K562 (cell line): Measurements from ENCODE around the gene MORF4L1. TPM values are rescaled to one million over a fixed set of nuclear protein-coding genes. Genes with fewer than 3 reads are reported as not detected.

Experiments
- ATF3 ChIP-seq, 2 experiments: fragments of 450-650 bp in 1 of 2; sonication (generic) in 1 of 2; formaldehyde crosslinking in 1 of 2; IDR thresholded peaks in 1 of 2; conservative IDR thresholded peaks in 1 of 2; 2 replicates each; pipeline versions ENCODE4 v1.6.1 to v1.8.1; 2016 to 2023; ENCODE audit warnings: mild to moderate bottlenecking in 2 of 2, moderate library complexity in 2 of 2, inconsistent platforms in 1 of 2, missing genetic modification reagents in 1 of 2
- ELF4 ChIP-seq: fragments of 450-650 bp; formaldehyde crosslinking; IDR thresholded peaks from 2 replicates; pipeline ENCODE4 v1.4.0; 2022; ENCODE audit warnings: missing genetic modification characterization
- FOSL1 ChIP-seq: fragments of 200-800 bp; sonication (Bioruptor generic); conservative IDR thresholded peaks from 2 replicates; pipeline ENCODE4 v1.6.1; 2016; ENCODE audit warnings: missing genetic modification characterization, missing compliant biosample characterization
- HNRNPLL ChIP-seq: fragments of 200-400 bp; formaldehyde crosslinking; IDR thresholded peaks from 2 replicates; pipeline ENCODE4 v1.6.1; 2017; ENCODE audit warnings: low read length, low read depth, mild to moderate bottlenecking; ENCODE audit not compliant: poor library complexity, severe bottlenecking
- KDM1A ChIP-seq, 2 experiments: fragments of 450-650 bp; IDR thresholded peaks; 2 replicates each; pipeline ENCODE4 v1.6.1; 2016; ENCODE audit warnings: mild to moderate bottlenecking in 2 of 2
- KDM2B ChIP-seq: fragments of 250-450 bp; sonication (Bioruptor Pico); IDR thresholded peaks from 2 replicates; pipeline ENCODE4 v1.8.0; 2021; ENCODE audit warnings: mild to moderate bottlenecking, moderate library complexity
- MCM2 ChIP-seq: fragments of 450-650 bp; IDR thresholded peaks from 2 replicates; pipeline ENCODE4 v1.6.1; 2017; ENCODE audit warnings: low read depth, mild to moderate bottlenecking
- MCM7 ChIP-seq, 2 experiments: fragments of 450-650 bp; IDR thresholded peaks; 2 replicates each; pipeline ENCODE4 v1.6.1; 2016 to 2018
- NCOA6 ChIP-seq: fragments of 450-650 bp; IDR thresholded peaks from 2 replicates; pipeline ENCODE4 v1.6.1; 2017; ENCODE audit warnings: mild to moderate bottlenecking
- PHB2 ChIP-seq: fragments of 450-650 bp; IDR thresholded peaks from 2 replicates; pipeline ENCODE4 v1.6.1; 2017; ENCODE audit warnings: low read depth
- PHF20 ChIP-seq: fragments of 450-650 bp; IDR thresholded peaks from 2 replicates; pipeline ENCODE4 v1.6.1; 2018; ENCODE audit not compliant: partially characterized antibody
- POLR2H ChIP-seq: IDR thresholded peaks from 2 replicates; pipeline ENCODE4 v1.6.1; 2016; ENCODE audit warnings: missing genetic modification characterization, low read depth, mild to moderate bottlenecking, control low read depth, missing compliant biosample characterization, moderate library complexity
- RBBP5 ChIP-seq: fragments of 200-600 bp; sonication (generic); IDR thresholded peaks from 2 replicates; pipeline ENCODE4 v1.6.1; 2012; ENCODE audit warnings: borderline replicate concordance, mild to moderate bottlenecking, low read length, control low read depth, inconsistent platforms; ENCODE audit not compliant: insufficient read depth, poor library complexity, severe bottlenecking
- RFX7 ChIP-seq: fragments of 250-450 bp; sonication (Bioruptor Pico); IDR thresholded peaks from 2 replicates; pipeline ENCODE4 v1.5.1; 2021; ENCODE audit warnings: mild to moderate bottlenecking
- SP2 ChIP-seq: IDR thresholded peaks from 2 replicates; pipeline ENCODE4 v1.6.1; 2011; ENCODE audit warnings: mild to moderate bottlenecking, low read depth, low read length, moderate library complexity; ENCODE audit not compliant: poor library complexity, severe bottlenecking; ENCODE audit errors: extremely low read depth
- THRA ChIP-seq: fragments of 450-650 bp; IDR thresholded peaks from 2 replicates; pipeline ENCODE4 v1.6.1; 2017; ENCODE audit warnings: mild to moderate bottlenecking, moderate library complexity
- TOE1 ChIP-seq, 2 experiments: fragments of 450-650 bp in 1 of 2; sonication (generic) in 1 of 2; formaldehyde crosslinking in 1 of 2; IDR thresholded peaks; 2 replicates each; pipeline versions ENCODE4 v1.7.1 to v1.8.0; 2016 to 2022; ENCODE audit warnings: borderline replicate concordance in 2 of 2, mild to moderate bottlenecking in 2 of 2, antibody characterized with exemption in 1 of 2, inconsistent platforms in 1 of 2, low read depth in 1 of 2, missing genetic modification reagents in 1 of 2, moderate library complexity in 1 of 2
- ZC3H11A ChIP-seq: IDR thresholded peaks from 2 replicates; pipeline ENCODE4 v1.6.1; 2012; ENCODE audit warnings: low read depth, low read length, improper control_type of control experiment
- ZFP36 ChIP-seq: fragments of 150-350 bp; IDR thresholded peaks from 2 replicates; pipeline ENCODE4 v1.6.1; 2018; ENCODE audit warnings: low read length, low read depth; ENCODE audit not compliant: partially characterized antibody
- ZZZ3 ChIP-seq: fragments of 450-650 bp; IDR thresholded peaks from 2 replicates; pipeline ENCODE4 v1.6.1; 2016; ENCODE audit warnings: antibody characterized with exemption, mild to moderate bottlenecking, moderate library complexity
- polyA plus RNA-seq, 8 experiments: library from polyadenylated mRNA; depleted of rRNA in 4 of 8; stranded (reverse) in 5 of 8; unstranded in 3 of 8; fragments of >200 nt; fragmentation: Nextera tagmentation in 2 of 8; fragmentation: Illumina TruSeq in 1 of 8; extraction: Ambion mirVana in 2 of 8; extraction: Trizol in 1 of 8; gene quantifications; 2 replicates each; pipeline versions ENCODE4 v1.2.1 to v1.2.3, GENCODE V29; 2011 to 2014; ENCODE audit warnings: inconsistent platforms in 1 of 8, missing spikeins in 1 of 8
- total RNA-seq, 7 experiments: library from RNA; depleted of rRNA in 6 of 7; stranded (reverse); fragments of >200 nt in 6 of 7; fragmentation: Illumina TruSeq in 2 of 7; extraction: Trizol in 2 of 7; gene quantifications; 2 replicates each; pipeline versions ENCODE4 v1.2.1 to v1.2.3, GENCODE V29; 2011 to 2021; ENCODE audit warnings: low replicate concordance in 1 of 7
- TF ChIP-seq, protein P1 (sequence below): fragments of 250-450 bp; sonication (Bioruptor Pico); IDR thresholded peaks from 2 replicates; pipeline ENCODE4 v1.8.0; 2022; ENCODE audit warnings: moderate library complexity, mild to moderate bottlenecking, inconsistent platforms
- TF ChIP-seq, protein P2 (sequence below): sonication (generic); formaldehyde crosslinking; IDR thresholded peaks from 2 replicates; pipeline ENCODE4 v1.8.0; 2022; ENCODE audit warnings: mild to moderate bottlenecking, missing genetic modification reagents
- TF ChIP-seq, protein P3 (sequence below): sonication (generic); formaldehyde crosslinking; IDR thresholded peaks from 2 replicates; pipeline ENCODE4 v1.9.0; 2022; ENCODE audit warnings: mild to moderate bottlenecking, missing genetic modification reagents

MORF4L1 gene
- total and polyA plus RNA-seq, 9 of the 15 experiments (the other 6 are each of a cell fraction or from before 2014, with no cell fraction given) = 127 to 615 (median 281) TPM

DNA sequence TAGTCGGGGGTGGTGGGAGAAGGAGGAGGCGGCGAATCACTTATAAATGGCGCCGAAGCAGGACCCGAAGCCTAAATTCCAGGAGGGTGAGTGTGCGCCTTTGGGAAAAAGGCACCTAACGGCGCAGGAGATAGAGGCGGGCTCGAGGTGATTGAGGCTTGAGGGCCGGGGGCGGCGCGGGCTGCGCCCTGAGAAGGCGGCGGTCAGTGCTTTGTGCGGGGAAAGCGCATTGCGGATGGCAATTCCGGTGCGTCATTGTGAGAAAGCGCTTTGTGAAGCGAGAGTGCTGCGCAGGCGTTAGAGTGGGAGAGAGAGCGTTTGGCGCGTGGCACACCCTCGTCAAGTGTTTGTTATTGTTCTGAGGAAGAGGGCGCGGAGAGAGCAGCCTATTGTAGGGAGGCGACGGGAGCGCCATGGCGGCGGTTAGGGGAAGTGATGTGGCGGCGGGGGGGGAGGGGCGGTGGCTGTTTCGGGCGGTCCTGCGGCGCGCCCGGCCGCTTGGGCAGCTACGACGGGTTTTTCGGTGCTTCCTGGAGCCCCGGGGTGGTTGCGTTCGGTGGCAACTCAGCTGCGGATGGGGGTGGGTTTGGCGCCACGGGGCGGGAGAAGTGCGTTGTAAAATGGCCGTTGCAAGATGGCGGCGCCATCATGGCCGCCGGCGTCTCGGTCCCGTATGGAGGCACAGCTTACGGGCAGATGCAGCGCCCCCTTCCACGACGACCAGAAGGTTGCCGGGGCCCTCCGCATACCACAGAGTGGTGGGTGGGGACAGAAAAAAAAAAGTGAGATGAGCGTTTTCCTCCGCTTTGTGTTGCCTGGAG, 492 bp downstream of the MORF4L1 start (continued):
- peak; percentile 79 for TF ChIP-seq RBBP5
- TF ChIP-seq KDM2B (CRISPR knock-in tag) = no peak
- TF ChIP-seq ELF4 (CRISPR knock-in tag) = no peak
- no peak for TF ChIP-seq PHB2
- no peak for TF ChIP-seq NCOA6
- TF ChIP-seq, protein P1, sequence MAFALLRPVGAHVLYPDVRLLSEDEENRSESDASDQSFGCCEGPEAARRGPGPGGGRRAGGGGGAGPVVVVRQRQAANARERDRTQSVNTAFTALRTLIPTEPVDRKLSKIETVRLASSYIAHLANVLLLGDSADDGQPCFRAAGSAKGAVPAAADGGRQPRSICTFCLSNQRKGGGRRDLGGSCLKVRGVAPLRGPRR (CRISPR knock-in tag) = no peak
- peak; percentile 70; the same call in 1 of the 2 replicates for TF ChIP-seq ZC3H11A
- no peak for TF ChIP-seq SP2
- TF ChIP-seq POLR2H (tag) = peak; percentile 68
- no peak for TF ChIP-seq MCM7 (IDR thresholded peaks at IDR 0.05)
- TF ChIP-seq HNRNPLL = no peak
- TF ChIP-seq, protein P2, sequence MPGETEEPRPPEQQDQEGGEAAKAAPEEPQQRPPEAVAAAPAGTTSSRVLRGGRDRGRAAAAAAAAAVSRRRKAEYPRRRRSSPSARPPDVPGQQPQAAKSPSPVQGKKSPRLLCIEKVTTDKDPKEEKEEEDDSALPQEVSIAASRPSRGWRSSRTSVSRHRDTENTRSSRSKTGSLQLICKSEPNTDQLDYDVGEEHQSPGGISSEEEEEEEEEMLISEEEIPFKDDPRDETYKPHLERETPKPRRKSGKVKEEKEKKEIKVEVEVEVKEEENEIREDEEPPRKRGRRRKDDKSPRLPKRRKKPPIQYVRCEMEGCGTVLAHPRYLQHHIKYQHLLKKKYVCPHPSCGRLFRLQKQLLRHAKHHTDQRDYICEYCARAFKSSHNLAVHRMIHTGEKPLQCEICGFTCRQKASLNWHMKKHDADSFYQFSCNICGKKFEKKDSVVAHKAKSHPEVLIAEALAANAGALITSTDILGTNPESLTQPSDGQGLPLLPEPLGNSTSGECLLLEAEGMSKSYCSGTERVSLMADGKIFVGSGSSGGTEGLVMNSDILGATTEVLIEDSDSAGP (CRISPR knock-in tag) = no peak
- TF ChIP-seq RFX7 (CRISPR knock-in tag) = no peak
- no peak for TF ChIP-seq ZZZ3
- no peak for TF ChIP-seq THRA
- TF ChIP-seq TOE1 (IDR thresholded peaks at IDR 0.05; ENCODE audit: borderline replicate concordance) = peak; percentile 36; the same call in 1 of the 2 replicates
- TF ChIP-seq TOE1 (CRISPR knock-in tag; IDR thresholded peaks at IDR 0.05; ENCODE audit: borderline replicate concordance, low read depth) = no peak
- TF ChIP-seq MCM2 = no peak
- TF ChIP-seq ZFP36 = no peak
- no peak; the same call in 1 of the 2 replicates for TF ChIP-seq FOSL1 (tag)
- no peak for TF ChIP-seq PHF20
- 0 out of 2 replicates have a peak, but pooled peaks have one; percentile 19 for TF ChIP-seq ATF3 (IDR thresholded peaks at IDR 0.05)
- TF ChIP-seq ATF3 (CRISPR knock-in tag; conservative IDR thresholded peaks at IDR 0.05) = no peak
- TF ChIP-seq, protein P3, sequence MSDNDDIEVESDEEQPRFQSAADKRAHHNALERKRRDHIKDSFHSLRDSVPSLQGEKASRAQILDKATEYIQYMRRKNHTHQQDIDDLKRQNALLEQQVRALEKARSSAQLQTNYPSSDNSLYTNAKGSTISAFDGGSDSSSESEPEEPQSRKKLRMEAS = peak; percentile 59; the same call in 1 of the 2 replicates
- TF ChIP-seq KDM1A (IDR thresholded peaks at IDR 0.05) = no peak
